ENCODE measurements around the gene ITPRID1.

GRCh38 chr7:31487071-31487470 is 26.8 kb upstream of the ITPRID1 start:
- TF ChIP-seq CTCF (conservative IDR thresholded peaks at IDR 0.05) = no peak
- TF ChIP-seq EZH2 (IDR thresholded peaks at IDR 0.05; ENCODE audit: low read depth) = no peak
